ENCODE measurements around the gene MED6.

The MED6 gene

GRCh38 chr14:70597731-70598130 is 2.7 kb downstream of the MED6 start:
- no peak for DNase-seq

GRCh38 chr14:70595443-70596185 is 4.8 kb downstream of the MED6 start:
- DNase-seq, result no peak

GRCh38 chr14:70594461-70594860 is 6.0 kb downstream of the MED6 start:
- no peak for DNase-seq

GRCh38 chr14:70585231-70585630 is 15.2 kb downstream of the MED6 start:
- no peak for DNase-seq

- no peak for DNase-seq
Measured at GRCh38 chr14:70576891-70577290, 23.6 kb downstream of the MED6 start.

- no peak for DNase-seq
Measured at GRCh38 chr14:70573050-70573449, 27.4 kb downstream of the MED6 start.

GRCh38 chr14:70571139-70571538 is 29.3 kb downstream of the MED6 start:
- no peak for DNase-seq

GRCh38 chr14:70567791-70568190 is 32.7 kb downstream of the MED6 start:
- peak; percentile 26 for DNase-seq

- DNase-seq, result no peak
Measured at GRCh38 chr14:70563869-70564268, 36.6 kb downstream of the MED6 start.

- no peak for DNase-seq
Measured at GRCh38 chr14:70563417-70563816, 37.0 kb downstream of the MED6 start.

GRCh38 chr14:70558356-70558755 is 42.1 kb downstream of the MED6 start:
- no peak for DNase-seq

GRCh38 chr14:70555890-70556289 is 44.6 kb downstream of the MED6 start:
- peak; percentile 20 for DNase-seq

- no peak for DNase-seq
Measured at GRCh38 chr14:70538087-70538486, 62.4 kb downstream of the MED6 start.

- no peak for DNase-seq
Measured at GRCh38 chr14:70536830-70537229, 63.6 kb downstream of the MED6 start.

GRCh38 chr14:70534904-70535303 is 65.6 kb downstream of the MED6 start, which contains the start of gene ADAM20:
Gene ADAM20 (minus strand): TSS chr14:70535004. CDS start chr14:70524757, 10,247 bp downstream.
- DNase-seq, result no peak

Measured in EL (cell line).